ENCODE data around the gene PTH2R.

GRCh38 chr2:208370881-208371633 is 35.5 kb upstream of the PTH2R start:
- TF ChIP-seq POLR2A (IDR thresholded peaks at IDR 0.05; ENCODE audit: borderline replicate concordance, extremely low read depth, insufficient read depth, insufficient read length) (no peak), CTCF (IDR thresholded peaks at IDR 0.05 in 2 of 3, conservative IDR thresholded peaks at IDR 0.05 in 1 of 3; ENCODE audit: borderline replicate concordance in 1 of 3, insufficient read depth in 1 of 3, low read depth in 2 of 3, low read length in 2 of 3) (no peak), MAX (IDR thresholded peaks at IDR 0.05) (no peak), REST (IDR thresholded peaks at IDR 0.05; ENCODE audit: low read depth) (no peak), RAD21 (IDR thresholded peaks at IDR 0.05; ENCODE audit: low read depth) (no peak), ELF1 (IDR thresholded peaks at IDR 0.05; ENCODE audit: borderline replicate concordance, low read depth) (no peak), CEBPB (IDR thresholded peaks at IDR 0.05; ENCODE audit: low read depth) (no peak), EZH2 (IDR thresholded peaks at IDR 0.05) (no peak), SIN3A (IDR thresholded peaks at IDR 0.05; ENCODE audit: low read depth) (no peak), POLR2AphosphoS5 (IDR thresholded peaks at IDR 0.05; ENCODE audit: low read depth, low read length) (no peak), ATF3 (IDR thresholded peaks at IDR 0.05) (no peak), ZBTB33 (IDR thresholded peaks at IDR 0.05; ENCODE audit: extremely low read depth, insufficient replicate concordance, low read length) (no peak), JUND (IDR thresholded peaks at IDR 0.05) (no peak), EZH2phosphoT487 (IDR thresholded peaks at IDR 0.05; ENCODE audit: borderline replicate concordance) (no peak)

All from HCT116 (cell line).